Cortex of kidney (tissue), 1 donor: ENCODE data around the gene KBTBD8.

ENCODE experiments used
- DNase-seq: peaks from one replicate; lab custom pipeline; 2025; lab: John Stamatoyannopoulos, UW

KBTBD8 gene

DNA sequence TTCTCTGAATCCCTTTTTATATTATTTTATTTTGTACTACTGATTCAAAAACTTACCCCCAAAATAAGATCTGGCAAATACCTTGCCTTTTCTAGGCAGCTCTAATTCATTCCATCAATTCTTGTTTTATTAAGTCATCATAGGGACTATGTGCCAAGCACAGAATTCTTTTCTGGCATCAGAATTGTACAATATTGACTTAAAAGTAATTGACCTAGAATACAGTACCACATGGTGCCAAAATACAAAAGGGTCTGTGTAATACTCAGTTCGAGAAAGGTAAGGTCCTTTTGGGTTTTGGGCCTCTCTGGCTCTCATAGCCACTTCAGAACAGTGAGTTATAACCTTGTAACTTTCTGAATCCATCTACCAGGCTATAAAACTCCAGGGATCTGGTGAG, 46.2 kb downstream of the KBTBD8 start:
- no peak for DNase-seq

DNA sequence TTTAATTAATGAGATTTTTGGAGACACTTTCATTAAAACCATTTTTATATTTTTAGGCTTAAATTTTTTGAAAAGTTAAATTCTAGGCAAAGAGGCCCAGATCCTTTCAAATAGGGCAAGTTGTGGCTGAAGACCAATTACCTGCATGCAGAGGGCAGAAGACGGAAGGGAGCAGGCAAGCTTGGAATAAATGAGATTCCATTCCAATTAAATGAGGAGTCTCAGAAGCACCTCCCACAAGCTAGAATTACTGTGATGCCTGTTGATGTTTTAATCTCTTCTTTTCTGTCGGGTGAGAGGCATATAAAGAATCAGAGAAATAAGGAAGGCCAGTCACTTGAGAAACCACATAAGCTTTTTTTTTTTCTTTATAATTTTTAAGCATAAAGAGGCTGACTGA, 46.8 kb downstream of the KBTBD8 start:
- DNase-seq: no peak

DNA sequence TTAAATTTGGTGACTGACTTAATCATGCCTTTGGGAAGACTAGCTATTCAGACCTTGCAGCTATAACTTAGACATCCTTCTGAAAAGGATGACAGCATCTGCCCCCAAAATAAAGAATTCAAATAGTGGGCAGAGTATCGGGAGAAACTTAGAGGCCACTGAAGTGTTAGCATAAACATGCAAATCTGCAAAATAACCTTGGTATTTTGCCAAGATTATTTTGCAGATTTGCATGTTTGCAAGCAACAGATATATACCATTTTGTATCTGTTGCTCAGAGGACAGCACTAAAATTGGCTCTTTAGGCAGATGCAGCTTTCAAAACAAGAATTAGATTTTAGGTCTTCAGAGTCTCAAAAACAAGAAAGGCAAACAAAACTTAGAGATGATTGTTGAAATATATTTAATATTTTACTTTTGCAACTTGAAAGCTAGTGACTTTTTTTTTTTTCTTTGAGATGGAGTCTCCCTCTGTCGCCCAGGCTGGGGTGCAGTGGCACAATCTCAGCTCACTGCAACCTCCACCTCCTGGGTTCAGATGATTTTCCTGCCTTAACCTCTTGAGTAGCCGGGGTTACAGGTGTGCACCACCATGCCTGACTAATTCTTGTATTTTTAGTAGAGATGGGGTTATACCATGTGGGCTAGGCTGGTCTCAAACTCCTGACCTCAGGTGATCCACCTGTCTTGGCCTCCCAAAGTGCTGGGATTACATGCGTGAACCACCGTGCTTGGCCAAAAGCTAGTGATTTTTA, 47.8 kb downstream of the KBTBD8 start:
- DNase-seq: no peak

DNA sequence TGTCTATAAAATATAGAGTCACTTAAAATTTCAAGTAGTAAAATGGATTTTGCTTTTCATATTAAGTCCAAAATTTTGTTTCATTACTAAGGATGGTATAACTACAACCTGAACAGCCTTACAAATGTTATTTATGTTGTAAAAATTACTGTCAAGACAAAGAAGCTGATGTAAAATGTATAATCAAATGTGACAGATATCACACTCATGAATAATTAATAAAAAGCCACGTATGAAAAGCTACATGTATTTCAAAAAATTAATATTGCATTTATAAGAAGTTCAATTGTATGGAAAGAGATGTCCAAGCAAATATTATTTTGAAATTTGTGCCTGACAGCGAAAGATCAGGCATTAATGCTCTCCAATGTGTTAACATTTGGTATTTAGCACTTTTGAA, 48.9 kb downstream of the KBTBD8 start:
- no peak for DNase-seq

DNA sequence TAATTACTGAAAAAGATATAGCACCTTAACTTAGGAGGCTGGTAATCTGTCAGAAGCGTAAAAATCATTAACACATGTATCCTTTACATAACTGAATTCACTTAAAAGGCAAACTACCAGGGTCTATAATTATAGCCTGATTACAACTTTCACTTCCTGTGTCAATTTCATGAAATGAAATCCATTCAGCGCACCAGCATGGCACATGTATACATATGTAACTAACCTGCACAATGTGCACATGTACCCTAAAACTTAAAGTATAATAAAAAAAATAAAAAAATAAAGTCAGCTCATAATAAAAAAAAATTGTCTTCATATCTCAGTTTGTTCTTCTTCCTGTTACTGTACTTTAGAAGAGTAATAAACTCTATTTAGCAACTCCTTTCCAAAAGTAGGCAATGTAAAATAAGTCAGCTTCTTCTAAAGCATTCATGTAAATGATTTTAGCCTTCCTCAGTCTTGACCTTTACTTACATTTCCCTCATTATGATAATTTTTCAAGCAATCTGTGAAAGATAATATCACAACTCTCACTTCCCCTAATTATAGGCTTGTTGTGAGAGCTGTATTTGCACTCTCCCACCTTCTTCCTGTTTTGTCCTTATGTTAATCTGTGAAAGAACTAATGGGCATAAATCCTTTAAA, 50.1 kb downstream of the KBTBD8 start:
- DNase-seq: no peak

DNA sequence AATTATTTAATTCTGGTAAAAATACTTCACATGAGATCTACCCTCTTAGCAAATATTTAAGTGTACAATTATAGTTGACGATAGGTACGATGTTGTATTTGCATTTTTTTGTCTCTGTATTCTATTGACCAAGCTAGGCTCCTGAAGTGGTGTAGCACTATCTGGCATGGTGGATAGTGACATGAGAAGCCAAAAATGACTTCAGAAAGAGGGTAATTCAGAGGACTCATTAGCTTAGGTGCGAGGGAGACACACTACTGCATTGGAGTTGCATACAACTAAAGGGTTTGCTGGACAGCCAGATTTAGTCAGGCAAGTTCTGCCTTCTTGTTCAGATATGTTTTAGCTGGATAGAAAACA, 50.6 kb downstream of the KBTBD8 start:
- no peak for DNase-seq

DNA sequence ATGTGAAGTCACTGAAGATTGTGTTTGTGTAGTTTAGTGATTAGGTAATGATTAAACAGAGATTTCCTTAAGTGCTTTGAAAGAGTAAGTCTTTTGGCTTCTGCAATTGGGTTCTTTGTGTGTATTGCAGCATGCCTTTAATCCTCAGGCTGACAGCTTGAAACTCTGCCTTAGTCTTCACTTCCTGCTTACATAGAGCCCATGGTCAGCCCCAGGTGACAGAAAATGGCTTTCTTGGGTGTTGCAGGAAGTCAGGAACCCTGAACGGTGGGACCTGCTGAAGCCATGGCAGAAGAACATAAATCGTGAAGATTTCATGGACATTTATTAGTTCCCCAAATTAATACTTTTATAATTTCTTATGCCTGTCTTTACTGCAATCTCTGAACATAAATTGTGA, 61.3 kb downstream of the KBTBD8 start:
- DNase-seq: no peak
